Caki2 (cell line): ENCODE results near the gene PHLDB2. TPM values are rescaled to one million over a fixed set of nuclear protein-coding genes. Genes with fewer than 3 reads are reported as not detected.

ENCODE experiments used
- DNase-seq: peaks from one replicate; pipeline ENCODE4 v3.0.0-alpha.2; 2015; ENCODE audit warnings: low read depth
- in situ Hi-C: cut with HindIII; loops from 2 replicates; pipeline ENCODE4 v1.10.0; 2016; ENCODE audit warnings: low sequenced_read_pairs, low pct_unique_long_range_greater_than_20kb, mixed read lengths
- total RNA-seq: library from RNA; depleted of rRNA; stranded (reverse); fragments of >200 nt; shearing (Covaris generic); gene quantifications from 2 replicates; pipeline ENCODE4 v1.2.3, GENCODE V29; 2014; ENCODE audit warnings: low replicate concordance

PHLDB2 gene
- total RNA-seq, 1 experiment from 2014 or later: 10.3 TPM

DNA sequence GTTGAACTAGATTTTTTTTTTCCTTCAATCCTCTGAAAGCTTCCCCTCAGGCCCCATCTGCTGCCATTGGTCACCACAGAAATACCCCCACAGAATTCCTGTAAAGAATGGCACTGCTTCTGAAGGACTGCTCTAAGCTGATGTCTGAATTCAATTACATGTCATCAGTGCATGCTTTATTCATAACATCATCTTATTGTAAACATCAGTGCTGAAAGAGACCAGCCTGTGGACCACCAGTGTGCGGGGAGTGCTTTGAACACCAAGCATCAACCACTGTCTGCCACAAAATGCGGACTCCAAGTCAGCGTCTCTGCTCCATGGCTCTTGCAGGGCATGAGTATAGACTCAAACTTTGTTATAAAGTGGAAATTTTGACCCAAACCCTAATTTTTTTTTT lies 11.6 kb downstream of the PHLDB2 start:
- in situ Hi-C loops: no loop called here
- no peak for DNase-seq

- in situ Hi-C loops: no loop called here
- DNase-seq: no peak
Observed at GRCh38 chr3:111871809-111872623, 13.0 kb downstream of the PHLDB2 start.

- DNase-seq: no peak
- in situ Hi-C loops: no loop called here
Observed at GRCh38 chr3:111872979-111873378, 13.9 kb downstream of the PHLDB2 start.

DNA sequence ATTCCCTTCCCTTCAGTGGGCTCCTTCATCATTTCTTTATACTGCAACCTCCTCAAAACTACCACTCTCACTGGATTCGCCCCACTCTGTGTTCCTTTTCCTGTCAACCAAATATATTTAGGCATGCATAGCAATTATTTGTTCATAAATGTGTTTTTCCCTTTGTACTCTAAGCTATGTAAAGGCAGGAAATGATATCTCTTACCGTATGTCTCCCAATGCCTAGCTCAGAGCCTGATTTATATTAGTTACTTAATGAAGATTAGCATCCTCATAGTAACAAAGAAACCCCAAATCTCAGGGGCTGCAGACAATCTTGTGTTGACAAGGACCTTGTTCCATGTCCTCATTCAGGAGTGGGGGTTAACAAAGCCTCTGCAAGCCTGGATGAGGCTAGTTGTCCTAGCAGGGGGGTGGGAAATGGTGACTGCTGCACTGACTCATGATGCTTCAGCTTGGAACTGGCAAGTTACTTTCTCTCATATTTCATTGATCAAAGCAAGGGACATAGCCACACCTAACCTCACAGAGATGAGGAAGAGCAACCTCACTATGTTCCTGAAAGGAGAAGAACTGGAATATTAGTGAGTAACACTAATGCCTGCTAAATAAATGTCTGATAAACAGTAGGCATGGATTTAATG lies 15.2 kb downstream of the PHLDB2 start:
- in situ Hi-C loops: no loop called here
- DNase-seq: peak; percentile 29

DNA sequence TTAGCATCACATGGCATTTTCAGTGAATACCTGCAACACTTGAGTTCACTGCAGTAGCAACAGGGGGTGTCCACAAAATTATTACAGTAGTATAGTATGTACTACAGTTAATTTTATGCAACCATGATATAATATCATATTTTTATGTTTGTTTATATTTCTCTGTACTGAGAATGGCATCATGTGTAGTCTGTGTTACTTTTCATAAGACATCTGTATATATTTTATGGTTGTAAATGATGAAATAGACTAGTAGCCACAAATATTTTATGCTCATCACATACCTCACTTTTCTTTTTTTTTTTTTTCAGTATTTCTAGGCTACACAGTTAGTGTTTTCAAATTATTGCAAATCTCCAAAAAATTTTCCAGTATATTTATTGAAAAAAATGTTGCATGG lies 22.4 kb downstream of the PHLDB2 start:
- in situ Hi-C loops: no loop called here
- no peak for DNase-seq

GRCh38 chr3:111882194-111882593 lies 23.1 kb downstream of the PHLDB2 start:
- in situ Hi-C loops: no loop called here
- DNase-seq: no peak

- in situ Hi-C loops: no loop called here
- DNase-seq: no peak
Observed at GRCh38 chr3:111882799-111883198, 23.7 kb downstream of the PHLDB2 start.

DNA sequence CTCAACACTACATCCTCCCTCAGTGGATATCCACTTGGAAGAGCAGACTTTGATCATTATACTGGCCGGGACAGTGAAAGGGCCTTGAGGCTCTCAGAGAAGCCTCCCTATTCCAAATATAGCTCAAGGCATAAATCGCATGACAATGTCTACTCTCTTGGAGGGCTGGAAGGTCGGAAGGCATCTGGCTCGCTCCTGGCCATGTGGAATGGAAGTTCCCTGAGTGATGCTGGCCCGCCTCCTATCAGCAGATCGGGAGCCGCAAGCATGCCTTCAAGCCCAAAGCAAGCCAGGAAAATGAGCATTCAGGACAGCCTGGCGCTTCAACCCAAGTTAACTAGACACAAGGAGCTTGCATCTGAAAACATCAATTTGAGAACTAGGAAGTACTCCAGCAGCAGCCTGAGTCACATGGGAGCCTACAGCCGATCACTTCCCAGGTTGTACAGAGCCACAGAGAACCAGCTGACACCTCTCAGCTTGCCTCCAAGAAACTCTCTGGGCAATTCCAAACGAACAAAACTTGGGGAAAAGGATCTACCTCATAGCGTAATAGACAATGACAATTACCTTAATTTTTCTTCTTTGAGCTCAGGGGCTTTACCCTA lies 25.4 kb downstream of the PHLDB2 start:
- DNase-seq: no peak
- in situ Hi-C loops: no loop called here

- in situ Hi-C loops: no loop called here
Observed at GRCh38 chr3:111885578-111885977, 26.5 kb downstream of the PHLDB2 start.

DNA sequence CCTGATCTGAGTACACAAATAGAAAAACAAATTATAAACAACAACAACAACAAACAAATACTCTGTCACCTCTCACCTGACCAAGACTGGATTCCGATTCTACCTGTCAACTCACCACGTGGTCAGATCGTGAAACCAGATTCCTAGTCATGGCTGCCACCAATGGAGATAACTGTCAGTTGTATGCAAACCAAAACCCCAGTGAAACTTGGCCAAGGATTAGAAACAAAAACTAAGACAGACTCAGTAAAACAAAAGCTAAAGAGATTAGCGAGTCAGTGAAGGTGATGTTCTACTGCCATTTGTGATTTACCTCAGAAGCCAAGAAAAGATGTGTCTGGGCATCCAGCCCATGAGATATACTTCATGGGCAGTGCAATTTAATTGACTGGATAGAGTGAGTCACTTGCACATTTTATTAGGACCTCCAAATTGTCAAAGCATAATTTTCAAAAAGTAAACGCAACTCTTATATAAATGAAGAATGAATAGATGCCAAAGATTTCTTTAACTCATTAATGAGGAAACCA lies 31.1 kb downstream of the PHLDB2 start:
- in situ Hi-C loops: no loop called here
- no peak for DNase-seq

More at GRCh38 chr3:111885578-111885977, 26.5 kb downstream of the PHLDB2 start:
- no peak for DNase-seq

GRCh38 chr3:111892070-111892469 lies 33.0 kb downstream of the PHLDB2 start:
- in situ Hi-C loops: no loop called here
- no peak for DNase-seq

- peak; percentile 18 for DNase-seq
Observed at GRCh38 chr3:111895071-111895470, 36.0 kb downstream of the PHLDB2 start.

GRCh38 chr3:111899966-111900365 lies 40.9 kb downstream of the PHLDB2 start:
- no peak for DNase-seq
- in situ Hi-C loops: no loop called here

More at GRCh38 chr3:111895071-111895470, 36.0 kb downstream of the PHLDB2 start:
- in situ Hi-C loops: no loop called here

DNA sequence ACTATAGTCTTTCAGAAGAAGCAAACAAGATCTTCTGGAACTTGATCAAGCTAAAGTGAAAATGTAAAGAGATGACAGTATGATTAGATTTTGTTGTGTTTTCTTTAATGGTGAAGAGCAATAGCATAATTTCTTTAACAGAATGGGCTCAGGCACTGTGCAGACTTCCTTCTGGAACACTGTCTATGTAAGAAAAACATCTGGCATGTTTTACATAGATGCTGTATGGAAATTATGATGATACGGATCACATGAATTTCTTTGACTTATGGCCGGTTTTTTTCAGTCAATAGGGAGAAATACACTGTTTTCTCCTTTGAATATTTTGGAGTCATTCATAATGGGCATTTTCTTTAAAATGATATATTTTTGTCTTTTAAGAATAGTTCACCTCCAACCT lies 42.6 kb downstream of the PHLDB2 start:
- in situ Hi-C loops: no loop called here
- no peak for DNase-seq

GRCh38 chr3:111902534-111902933 lies 43.5 kb downstream of the PHLDB2 start:
- in situ Hi-C loops: no loop called here
- no peak for DNase-seq

- in situ Hi-C loops: no loop called here
Observed at GRCh38 chr3:111903067-111903511, 44.0 kb downstream of the PHLDB2 start.

GRCh38 chr3:111904376-111905241 lies 45.5 kb downstream of the PHLDB2 start:
- DNase-seq: peak; percentile 90
- in situ Hi-C loops: no loop called here

More at GRCh38 chr3:111903067-111903511, 44.0 kb downstream of the PHLDB2 start:
- peak; percentile 59 for DNase-seq

DNA sequence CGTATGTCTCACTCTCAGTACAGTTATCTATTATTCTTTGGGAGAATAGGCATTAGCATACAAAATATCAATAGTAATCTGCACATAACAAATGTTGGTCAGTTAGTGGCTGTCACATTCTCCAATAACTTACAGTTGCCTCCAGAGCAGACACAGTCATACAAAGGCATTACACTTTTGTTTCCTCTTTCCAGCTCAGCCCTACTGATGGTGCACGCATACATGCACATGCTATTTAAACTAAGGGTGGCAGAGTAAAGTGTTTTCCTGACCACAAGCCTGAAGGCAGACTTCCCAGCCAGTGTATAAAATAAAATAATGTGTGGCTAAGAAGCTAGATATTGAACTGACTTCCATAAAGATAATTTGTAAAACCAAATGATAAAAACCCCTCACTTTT lies 47.6 kb downstream of the PHLDB2 start:
- DNase-seq: peak; percentile 16
- in situ Hi-C loops: no loop called here
